ENCODE measurements around the gene ZNF205. TPM values are rescaled to one million over a fixed set of nuclear protein-coding genes. Genes with fewer than 3 reads are reported as not detected.

ZNF205 gene
- total RNA-seq, 2 donors from 2014 or later = 10.5 to 12.4 TPM

DNA sequence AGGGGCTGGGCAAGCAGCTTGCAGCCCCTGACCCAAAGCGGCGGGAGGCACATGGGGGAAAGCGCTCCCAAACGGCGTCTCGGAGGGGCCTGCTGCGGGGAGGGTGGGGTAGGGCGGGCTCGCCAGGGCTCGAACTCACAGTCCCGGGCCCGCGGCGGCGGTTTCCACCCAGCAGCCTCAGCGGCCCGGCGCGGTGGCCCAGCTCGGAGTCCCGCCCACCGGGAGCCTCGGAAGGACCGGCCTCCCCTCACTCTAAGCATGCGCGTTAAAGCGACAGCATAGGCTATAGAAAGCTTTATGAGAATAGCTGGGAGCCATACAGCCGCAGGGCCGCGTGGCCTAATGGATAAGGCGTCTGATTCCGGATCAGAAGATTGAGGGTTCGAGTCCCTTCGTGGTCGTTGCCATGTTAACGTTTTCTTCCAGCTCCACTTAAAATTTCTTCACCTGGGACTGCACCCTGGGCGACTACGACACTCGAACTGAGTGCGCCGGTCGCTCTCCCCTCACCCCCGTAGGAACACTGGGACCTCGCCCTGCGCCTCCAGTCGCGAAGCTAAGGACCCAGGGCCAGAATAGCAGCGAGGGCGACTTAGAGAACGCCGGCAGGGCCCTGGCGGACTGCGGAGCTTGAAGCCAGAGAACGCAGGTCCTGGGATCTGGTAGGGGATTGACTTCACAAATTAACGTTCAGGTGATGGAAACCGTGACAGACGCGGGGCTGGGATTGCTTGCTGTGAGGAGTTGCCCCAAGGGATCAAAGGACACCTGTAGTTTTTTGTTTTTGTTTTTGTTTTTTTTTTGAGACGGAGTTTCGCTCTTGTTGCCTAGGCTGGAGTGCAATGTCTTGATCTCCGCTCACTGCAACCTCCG lies 38.2 kb downstream of the ZNF205 start:
- Histone ChIP-seq H3K27ac (peak overlapping the region; percentile 88 to 91), H3K9me3 (no peaks in the 10 kb centered on the region), H3K27me3 (no peaks in the 10 kb centered on the region), H3K4me1 (peaks cover 0 to 27% of the 10 kb centered on the region in 2 donors), H3K4me3 (peak overlapping the region; percentile 65 to 76), H3K36me3 (no peaks in the 10 kb centered on the region)
- DNase-seq (ENCODE audit: low spot score) = peak; percentile 98
- TF ChIP-seq, protein P1, sequence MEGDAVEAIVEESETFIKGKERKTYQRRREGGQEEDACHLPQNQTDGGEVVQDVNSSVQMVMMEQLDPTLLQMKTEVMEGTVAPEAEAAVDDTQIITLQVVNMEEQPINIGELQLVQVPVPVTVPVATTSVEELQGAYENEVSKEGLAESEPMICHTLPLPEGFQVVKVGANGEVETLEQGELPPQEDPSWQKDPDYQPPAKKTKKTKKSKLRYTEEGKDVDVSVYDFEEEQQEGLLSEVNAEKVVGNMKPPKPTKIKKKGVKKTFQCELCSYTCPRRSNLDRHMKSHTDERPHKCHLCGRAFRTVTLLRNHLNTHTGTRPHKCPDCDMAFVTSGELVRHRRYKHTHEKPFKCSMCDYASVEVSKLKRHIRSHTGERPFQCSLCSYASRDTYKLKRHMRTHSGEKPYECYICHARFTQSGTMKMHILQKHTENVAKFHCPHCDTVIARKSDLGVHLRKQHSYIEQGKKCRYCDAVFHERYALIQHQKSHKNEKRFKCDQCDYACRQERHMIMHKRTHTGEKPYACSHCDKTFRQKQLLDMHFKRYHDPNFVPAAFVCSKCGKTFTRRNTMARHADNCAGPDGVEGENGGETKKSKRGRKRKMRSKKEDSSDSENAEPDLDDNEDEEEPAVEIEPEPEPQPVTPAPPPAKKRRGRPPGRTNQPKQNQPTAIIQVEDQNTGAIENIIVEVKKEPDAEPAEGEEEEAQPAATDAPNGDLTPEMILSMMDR (IDR thresholded peaks at IDR 0.05) = no peak

DNA sequence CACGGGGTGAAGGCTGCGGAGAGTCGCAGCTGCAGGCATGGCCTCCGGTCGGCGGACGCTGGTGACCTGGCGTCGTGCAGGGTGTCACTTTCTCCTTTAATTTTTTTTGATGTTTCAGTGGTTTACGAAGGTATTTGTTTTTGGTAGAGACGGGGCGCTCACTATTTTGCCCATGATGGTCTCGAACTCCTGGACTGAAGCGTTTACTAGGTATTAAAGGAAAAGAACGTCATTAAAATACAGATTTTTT lies 39.6 kb downstream of the ZNF205 start:
- DNase-seq (ENCODE audit: low spot score) = no peak
- H3K4me3 ChIP-seq = peak overlapping the region; percentile 65 to 76
- H3K36me3 ChIP-seq = no peaks in the 10 kb centered on the region
- peaks cover 0 to 27% of the 10 kb centered on the region in 2 donors for H3K4me1 ChIP-seq
- TF ChIP-seq, protein P1 (IDR thresholded peaks at IDR 0.05) = no peak
- peak overlapping the region; percentile 58 to 91 for H3K27ac ChIP-seq
- H3K9me3 ChIP-seq = no peaks in the 10 kb centered on the region
- H3K27me3 ChIP-seq = no peaks in the 10 kb centered on the region

DNA sequence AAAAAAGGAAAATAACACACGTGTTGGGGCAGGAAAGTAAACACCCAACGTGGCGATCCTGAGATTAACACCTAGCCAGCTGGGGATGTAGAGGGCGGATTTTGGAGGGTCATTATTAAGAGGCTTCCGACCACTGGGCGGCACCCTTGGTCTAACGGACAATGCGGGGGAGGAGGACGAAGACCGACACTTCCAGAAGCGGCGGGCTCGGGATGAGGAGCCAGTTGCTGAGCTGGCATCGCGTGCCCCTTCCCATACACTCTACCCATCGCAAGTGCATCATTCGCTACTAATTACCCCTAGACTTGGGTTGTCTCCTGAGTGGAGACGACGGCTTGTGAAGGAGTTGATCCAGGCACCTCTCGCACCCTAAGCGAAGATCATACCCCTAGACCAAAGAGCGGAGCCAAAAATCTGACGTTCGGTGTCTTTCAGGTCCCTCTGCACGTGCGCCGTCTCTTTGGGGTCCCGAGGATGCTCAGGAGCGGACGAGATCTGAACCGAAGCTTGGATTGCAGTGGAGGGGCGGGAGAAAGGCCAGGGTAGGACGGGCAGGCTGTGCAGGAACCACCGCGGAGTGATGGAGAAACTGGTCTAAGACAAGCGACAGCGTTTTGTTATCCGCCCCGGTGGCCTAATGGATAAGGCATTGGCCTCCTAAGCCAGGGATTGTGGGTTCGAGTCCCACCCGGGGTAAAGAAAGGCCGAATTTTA lies 40.0 kb downstream of the ZNF205 start:
- Histone ChIP-seq H3K4me3 (peak overlapping the region; percentile 65 to 76), H3K27ac (peak overlapping the region; percentile 58 to 91), H3K4me1 (peaks cover 0 to 29% of the 10 kb centered on the region in 2 donors), H3K36me3 (no peaks in the 10 kb centered on the region), H3K27me3 (no peaks in the 10 kb centered on the region), H3K9me3 (no peaks in the 10 kb centered on the region)
- DNase-seq (ENCODE audit: low spot score) = peak; percentile 94
- TF ChIP-seq, protein P1 (IDR thresholded peaks at IDR 0.05) = peak in 1 of 2 donors; percentile 59

DNA sequence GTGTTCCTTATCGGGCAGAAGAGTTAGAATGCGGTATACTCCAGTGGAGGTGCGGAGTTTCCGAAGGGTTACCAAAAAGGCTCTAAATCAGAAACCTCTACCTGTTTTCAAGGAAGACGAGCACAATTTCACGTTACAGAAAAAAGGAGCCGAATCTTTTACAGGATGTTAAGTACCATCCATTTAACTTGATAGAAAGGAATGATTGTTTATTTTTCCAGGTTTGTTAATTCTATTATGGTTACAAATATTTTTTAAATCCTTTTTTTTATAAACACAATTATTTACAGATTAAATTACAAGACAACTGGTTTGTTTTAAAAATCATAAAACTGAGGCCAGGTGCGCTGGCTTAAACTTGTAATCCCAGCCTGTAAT lies 40.6 kb downstream of the ZNF205 start:
- Histone ChIP-seq H3K27me3 (no peaks in the 10 kb centered on the region), H3K4me3 (no peak overlapping the region), H3K36me3 (no peaks in the 10 kb centered on the region), H3K9me3 (no peaks in the 10 kb centered on the region), H3K27ac (peak overlapping the region; percentile 58 to 91), H3K4me1 (peaks cover 0 to 34% of the 10 kb centered on the region in 2 donors)
- no peak for DNase-seq (ENCODE audit: low spot score)
- TF ChIP-seq, protein P1 (IDR thresholded peaks at IDR 0.05) = no peak

DNA sequence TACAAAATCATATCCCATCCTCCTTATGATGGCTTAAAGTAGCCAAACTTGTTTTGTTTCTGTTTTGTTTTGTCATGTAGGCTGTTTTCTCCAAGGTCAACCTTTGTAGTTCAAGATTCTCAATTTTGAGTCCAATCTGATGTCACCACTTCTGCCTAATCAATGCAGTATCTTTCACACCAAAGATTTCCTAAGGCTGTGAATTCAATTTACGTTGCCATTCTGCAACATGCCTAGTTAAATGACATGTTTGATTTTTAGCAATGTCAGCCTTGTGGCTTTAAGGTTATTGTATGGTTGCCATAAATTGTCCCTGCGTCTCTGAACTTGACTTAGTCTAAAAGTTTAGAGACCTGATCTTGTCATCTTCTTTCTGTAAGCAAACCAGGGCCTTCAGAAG lies 42.8 kb downstream of the ZNF205 start:
- H3K27me3 ChIP-seq = no peaks in the 10 kb centered on the region
- H3K27ac ChIP-seq = no peak overlapping the region
- no peak for DNase-seq (ENCODE audit: low spot score)
- no peak overlapping the region for H3K4me3 ChIP-seq
- H3K4me1 ChIP-seq = peaks cover 0 to 36% of the 10 kb centered on the region in 2 donors
- no peaks in the 10 kb centered on the region for H3K36me3 ChIP-seq
- no peaks in the 10 kb centered on the region for H3K9me3 ChIP-seq
- TF ChIP-seq, protein P1 (IDR thresholded peaks at IDR 0.05) = no peak

Data from right atrium auricular region (tissue), 2 donors.